Neural progenitor cell (in vitro differentiated cells): ENCODE results near the gene AHSG. TPM values are rescaled to one million over a fixed set of nuclear protein-coding genes. Genes with fewer than 3 reads are reported as not detected.

Source experiments
- DNase-seq: peaks from one replicate; pipeline ENCODE4 v3.0.0-alpha.2; 2016; ENCODE audit warnings: low spot score
- H2AFZ ChIP-seq: fragments of 200-600 bp; sonication (generic); replicated peaks from 2 replicates; pipeline ENCODE4 v1.6.1; 2016; ENCODE audit warnings: antibody characterized with exemption
- H3F3A ChIP-seq: fragments of 200-600 bp; sonication (generic); 2 replicates; pipeline ENCODE4 v1.6.1; 2016; ENCODE audit warnings: antibody characterized with exemption, low read depth
- H3K27ac ChIP-seq: fragments of 200-600 bp; sonication (generic); 2 replicates; pipeline ENCODE4 v1.5.1; 2016; ENCODE audit warnings: mild to moderate bottlenecking
- H3K27me3 ChIP-seq: fragments of 200-600 bp; sonication (generic); 2 replicates; pipeline ENCODE4 v1.6.1; 2016; ENCODE audit warnings: mild to moderate bottlenecking, moderate library complexity
- H3K36me3 ChIP-seq: fragments of 200-600 bp; sonication (generic); 2 replicates; pipeline ENCODE4 v1.5.1; 2016
- H3K4me1 ChIP-seq: fragments of 200-600 bp; sonication (generic); 2 replicates; pipeline ENCODE4 v1.6.1; 2016; ENCODE audit warnings: mixed run types
- H3K4me2 ChIP-seq: fragments of 200-600 bp; sonication (generic); 2 replicates; pipeline ENCODE4 v1.6.1; 2016
- H3K4me3 ChIP-seq: fragments of 200-600 bp; sonication (generic); 2 replicates; pipeline ENCODE4 v1.5.1; 2016
- H3K79me2 ChIP-seq: fragments of 200-600 bp; sonication (generic); 2 replicates; pipeline ENCODE4 v1.6.1; 2016; ENCODE audit warnings: low read depth
- H3K9ac ChIP-seq: fragments of 200-600 bp; sonication (generic); 2 replicates; pipeline ENCODE4 v1.6.1; 2016
- H3K9me3 ChIP-seq: fragments of 200-600 bp; sonication (generic); 2 replicates; pipeline ENCODE4 v1.5.1; 2016; ENCODE audit warnings: low read depth
- H4K20me1 ChIP-seq: fragments of 200-600 bp; sonication (generic); 2 replicates; pipeline ENCODE4 v1.6.1; 2016; ENCODE audit warnings: low read depth
- H3K27ac Mint-ChIP-seq: 3 replicates; pipeline ENCODE4 v1.8.0; 2021; ENCODE audit warnings: mixed read lengths
- H3K27me3 Mint-ChIP-seq: 2 replicates; pipeline ENCODE4 v1.8.0; 2022; ENCODE audit warnings: low read depth, mild to moderate bottlenecking, inconsistent platforms, moderate library complexity, mixed read lengths; ENCODE audit not compliant: insufficient read depth
- H3K36me3 Mint-ChIP-seq: 3 replicates; pipeline ENCODE4 v1.8.0; 2021; ENCODE audit warnings: mixed read lengths
- H3K4me1 Mint-ChIP-seq: 3 replicates; pipeline ENCODE4 v1.8.0; 2021; ENCODE audit warnings: mixed read lengths
- H3K4me3 Mint-ChIP-seq: 3 replicates; pipeline ENCODE4 v1.8.0; 2021; ENCODE audit warnings: mild to moderate bottlenecking, moderate library complexity, mixed read lengths
- H3K9me3 Mint-ChIP-seq: 3 replicates; pipeline ENCODE4 v1.8.0; 2020; ENCODE audit warnings: mixed read lengths
- CTCF ChIP-seq: fragments of 200-600 bp; sonication (generic); IDR thresholded peaks from 2 replicates; pipeline ENCODE4 v1.5.1; 2017; ENCODE audit warnings: antibody characterized with exemption, mild to moderate bottlenecking
- EZH2 ChIP-seq: fragments of 200-600 bp; sonication (generic); IDR thresholded peaks from 2 replicates; pipeline ENCODE4 v1.6.1; 2017; ENCODE audit warnings: antibody characterized with exemption, mild to moderate bottlenecking, moderate library complexity
- EZH2phosphoT487 ChIP-seq: fragments of 200-600 bp; sonication (generic); IDR thresholded peaks from 2 replicates; pipeline ENCODE4 v1.6.1; 2017; ENCODE audit warnings: antibody characterized with exemption
- total RNA-seq: library from RNA; depleted of rRNA; stranded (reverse); fragments of >200 nt; gene quantifications from 2 replicates; pipeline ENCODE4 v1.2.3, GENCODE V29; 2015; ENCODE audit warnings: low replicate concordance

Gene AHSG
- total RNA-seq, 1 donor from 2014 or later: not detected

GRCh38 chr3:186598108-186598784, 14.6 kb upstream of the AHSG start:
- Mint-ChIP-seq H3K27ac (no peak overlapping the region), H3K4me1 (peaks cover 5% of the 10 kb centered on the region), H3K9me3 (no peaks in the 10 kb centered on the region), H3K4me3 (no peak overlapping the region), H3K27me3 (peaks cover 2% of the 10 kb centered on the region), H3K36me3 (no peaks in the 10 kb centered on the region)
- Histone ChIP-seq H3K27me3 (peaks cover 3% of the 10 kb centered on the region), H3K36me3 (no peaks in the 10 kb centered on the region), H3F3A (no peaks in the 10 kb centered on the region), H3K4me2 (no peak overlapping the region), H3K9ac (no peak overlapping the region), H3K27ac (no peak overlapping the region), H3K9me3 (no peaks in the 10 kb centered on the region), H4K20me1 (no peaks in the 10 kb centered on the region), H2AFZ (no peak overlapping the region), H3K4me3 (no peak overlapping the region), H3K79me2 (no peaks in the 10 kb centered on the region), H3K4me1 (no peaks in the 10 kb centered on the region)
- TF ChIP-seq CTCF: no peak
- TF ChIP-seq EZH2phosphoT487: no peak
- no peak for TF ChIP-seq EZH2
- no peak for DNase-seq

GRCh38 chr3:186598794-186599141, 14.1 kb upstream of the AHSG start:
- no peaks in the 10 kb centered on the region for H3K4me1 ChIP-seq
- H3K9ac ChIP-seq: no peak overlapping the region
- no peak overlapping the region for H3K27ac Mint-ChIP-seq
- H3K9me3 ChIP-seq: no peaks in the 10 kb centered on the region
- peaks cover 2% of the 10 kb centered on the region for H3K27me3 Mint-ChIP-seq
- no peak overlapping the region for H3K4me3 ChIP-seq
- H3K79me2 ChIP-seq: no peaks in the 10 kb centered on the region
- no peaks in the 10 kb centered on the region for H3K9me3 Mint-ChIP-seq
- no peak for TF ChIP-seq CTCF
- no peak for TF ChIP-seq EZH2
- no peaks in the 10 kb centered on the region for H4K20me1 ChIP-seq
- no peak overlapping the region for H2AFZ ChIP-seq
- H3K27ac ChIP-seq: no peak overlapping the region
- H3K36me3 Mint-ChIP-seq: no peaks in the 10 kb centered on the region
- no peak overlapping the region for H3K4me2 ChIP-seq
- DNase-seq: no peak
- H3F3A ChIP-seq: no peaks in the 10 kb centered on the region
- H3K4me1 Mint-ChIP-seq: peaks cover 5% of the 10 kb centered on the region
- H3K4me3 Mint-ChIP-seq: no peak overlapping the region
- no peaks in the 10 kb centered on the region for H3K36me3 ChIP-seq
- peaks cover 3% of the 10 kb centered on the region for H3K27me3 ChIP-seq

- no peak overlapping the region for H3K9ac ChIP-seq
- H3K4me1 ChIP-seq: no peaks in the 10 kb centered on the region
- TF ChIP-seq EZH2: no peak
- TF ChIP-seq CTCF: no peak
- TF ChIP-seq EZH2phosphoT487: no peak
- no peaks in the 10 kb centered on the region for H3F3A ChIP-seq
- no peaks in the 10 kb centered on the region for H3K9me3 ChIP-seq
- no peaks in the 10 kb centered on the region for H3K36me3 ChIP-seq
- H3K27ac Mint-ChIP-seq: no peak overlapping the region
- DNase-seq: no peak
- no peaks in the 10 kb centered on the region for H4K20me1 ChIP-seq
- no peak overlapping the region for H3K4me3 ChIP-seq
- no peaks in the 10 kb centered on the region for H3K9me3 Mint-ChIP-seq
- no peaks in the 10 kb centered on the region for H3K36me3 Mint-ChIP-seq
- no peak overlapping the region for H3K4me2 ChIP-seq
- H3K4me3 Mint-ChIP-seq: no peak overlapping the region
- peaks cover 5% of the 10 kb centered on the region for H3K4me1 Mint-ChIP-seq
- peaks cover 2% of the 10 kb centered on the region for H3K27me3 Mint-ChIP-seq
- no peak overlapping the region for H2AFZ ChIP-seq
- H3K27me3 ChIP-seq: peaks cover 3% of the 10 kb centered on the region
- H3K79me2 ChIP-seq: no peaks in the 10 kb centered on the region
- H3K27ac ChIP-seq: no peak overlapping the region
Measured at GRCh38 chr3:186599142-186599784, 13.6 kb upstream of the AHSG start.
